SU-DHL-6 (cell line): ENCODE measurements around the gene NCKAP5.

Source experiments
- H2AFZ ChIP-seq: fragments of 200-600 bp; sonication (generic); 2 replicates; pipeline ENCODE4 v1.6.1; 2014; ENCODE audit warnings: low read depth, mild to moderate bottlenecking, moderate library complexity, mixed read lengths, antibody characterized with exemption, low read length; ENCODE audit not compliant: severe bottlenecking
- H3F3A ChIP-seq: fragments of 200-600 bp; shearing (Covaris generic); 2 replicates; pipeline ENCODE4 v1.6.0; 2016; ENCODE audit warnings: antibody characterized with exemption, mild to moderate bottlenecking; ENCODE audit not compliant: insufficient read depth
- H3K27ac ChIP-seq: fragments of 200-600 bp; sonication (generic); 2 replicates; pipeline ENCODE4 v1.5.1; 2016; ENCODE audit warnings: low read depth, mild to moderate bottlenecking, low read length, moderate library complexity, mixed read lengths
- H3K27me3 ChIP-seq: fragments of 200-600 bp; sonication (generic), shearing (Covaris generic); 2 replicates; pipeline ENCODE4 v1.6.0; 2014; ENCODE audit warnings: mild to moderate bottlenecking, low read length
- H3K36me3 ChIP-seq: fragments of 200-600 bp; sonication (generic); 2 replicates; pipeline ENCODE4 v1.6.1; 2014; ENCODE audit warnings: mild to moderate bottlenecking, low read length, mixed read lengths
- H3K4me2 ChIP-seq: fragments of 300-600, 200-600 bp; shearing (Covaris generic), sonication (generic); 2 replicates; pipeline ENCODE4 v1.6.0; 2014; ENCODE audit warnings: low read length, low read depth, mild to moderate bottlenecking; ENCODE audit not compliant: poor library complexity, severe bottlenecking
- H3K4me3 ChIP-seq: fragments of 200-600 bp; sonication (generic); 2 replicates; pipeline ENCODE4 v1.5.1; 2014; ENCODE audit warnings: antibody characterized with exemption, low read length, mild to moderate bottlenecking, mixed read lengths; ENCODE audit not compliant: insufficient read depth, poor library complexity, severe bottlenecking
- H3K79me2 ChIP-seq: fragments of 200-600 bp; sonication (generic); 2 replicates; pipeline ENCODE4 v1.6.1; 2014; ENCODE audit warnings: mild to moderate bottlenecking, low read length, moderate library complexity; ENCODE audit not compliant: insufficient read depth
- H3K9ac ChIP-seq: fragments of 200-600 bp; sonication (generic); 2 replicates; pipeline ENCODE4 v1.7.0; 2014; ENCODE audit warnings: mild to moderate bottlenecking, low read length
- H3K9me2 ChIP-seq: fragments of 200-600 bp; sonication (generic); replicated peaks from 2 replicates; pipeline ENCODE4 v1.6.1; 2014; ENCODE audit warnings: low read length; ENCODE audit not compliant: insufficient read depth
- H3K9me3 ChIP-seq: fragments of 200-600 bp; sonication (generic); 2 replicates; pipeline ENCODE4 v1.6.1; 2014; ENCODE audit warnings: low read length, mixed read lengths; ENCODE audit not compliant: insufficient read depth
- H4K20me1 ChIP-seq: fragments of 200-600 bp; sonication (generic); 2 replicates; pipeline ENCODE4 v1.6.1; 2014; ENCODE audit warnings: low read depth, mild to moderate bottlenecking, antibody characterized with exemption, low read length, moderate library complexity, mixed read lengths
- EZH2phosphoT487 ChIP-seq: fragments of 200-600 bp; sonication (generic), shearing (Covaris generic); conservative IDR thresholded peaks from 2 replicates; pipeline ENCODE4 v1.6.1; 2018; ENCODE audit warnings: mild to moderate bottlenecking, antibody characterized with exemption, low read length, moderate library complexity, mixed read lengths
- TF ChIP-seq, protein P1 (sequence below): fragments of 200-600 bp; sonication (generic); IDR thresholded peaks from one replicate; pipeline ENCODE4 v1.5.1; 2017; ENCODE audit warnings: antibody characterized with exemption, mild to moderate bottlenecking, low read length, moderate library complexity; ENCODE audit not compliant: insufficient read depth, poor library complexity, severe bottlenecking

The NCKAP5 gene

DNA sequence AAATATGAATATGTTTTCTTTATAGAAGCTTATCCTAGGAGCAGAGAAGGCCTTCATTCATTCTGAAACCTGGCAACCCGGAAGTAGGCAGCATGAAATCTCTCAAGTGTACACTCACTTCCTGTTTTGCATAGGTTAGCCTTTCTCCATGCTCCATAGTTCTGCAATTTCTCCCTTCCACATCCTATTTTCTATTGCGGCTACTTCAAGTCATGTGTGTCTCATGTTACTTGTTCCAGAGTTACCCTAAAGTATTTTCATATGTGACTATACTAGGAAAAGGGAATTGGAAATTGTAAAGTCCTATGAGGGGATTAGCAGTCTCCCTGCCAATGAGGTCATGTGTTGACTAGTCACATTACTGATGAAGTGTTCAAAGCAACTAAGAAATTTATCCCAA is 320.6 kb downstream of the NCKAP5 start:
- Histone ChIP-seq H3K79me2 (no peaks in the 10 kb centered on the region), H2AFZ (peak overlapping the region; percentile 91), H3K9me2 (no peaks in the 10 kb centered on the region), H3K4me3 (no peak overlapping the region), H3K9ac (no peak overlapping the region), H3K4me2 (no peak overlapping the region), H4K20me1 (no peaks in the 10 kb centered on the region), H3K27ac (no peak overlapping the region), H3K27me3 (no peaks in the 10 kb centered on the region), H3K36me3 (no peaks in the 10 kb centered on the region), H3F3A (no peaks in the 10 kb centered on the region), H3K9me3 (no peaks in the 10 kb centered on the region)
- no peak for TF ChIP-seq EZH2phosphoT487
- TF ChIP-seq, protein P1, sequence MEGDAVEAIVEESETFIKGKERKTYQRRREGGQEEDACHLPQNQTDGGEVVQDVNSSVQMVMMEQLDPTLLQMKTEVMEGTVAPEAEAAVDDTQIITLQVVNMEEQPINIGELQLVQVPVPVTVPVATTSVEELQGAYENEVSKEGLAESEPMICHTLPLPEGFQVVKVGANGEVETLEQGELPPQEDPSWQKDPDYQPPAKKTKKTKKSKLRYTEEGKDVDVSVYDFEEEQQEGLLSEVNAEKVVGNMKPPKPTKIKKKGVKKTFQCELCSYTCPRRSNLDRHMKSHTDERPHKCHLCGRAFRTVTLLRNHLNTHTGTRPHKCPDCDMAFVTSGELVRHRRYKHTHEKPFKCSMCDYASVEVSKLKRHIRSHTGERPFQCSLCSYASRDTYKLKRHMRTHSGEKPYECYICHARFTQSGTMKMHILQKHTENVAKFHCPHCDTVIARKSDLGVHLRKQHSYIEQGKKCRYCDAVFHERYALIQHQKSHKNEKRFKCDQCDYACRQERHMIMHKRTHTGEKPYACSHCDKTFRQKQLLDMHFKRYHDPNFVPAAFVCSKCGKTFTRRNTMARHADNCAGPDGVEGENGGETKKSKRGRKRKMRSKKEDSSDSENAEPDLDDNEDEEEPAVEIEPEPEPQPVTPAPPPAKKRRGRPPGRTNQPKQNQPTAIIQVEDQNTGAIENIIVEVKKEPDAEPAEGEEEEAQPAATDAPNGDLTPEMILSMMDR = no peak

DNA sequence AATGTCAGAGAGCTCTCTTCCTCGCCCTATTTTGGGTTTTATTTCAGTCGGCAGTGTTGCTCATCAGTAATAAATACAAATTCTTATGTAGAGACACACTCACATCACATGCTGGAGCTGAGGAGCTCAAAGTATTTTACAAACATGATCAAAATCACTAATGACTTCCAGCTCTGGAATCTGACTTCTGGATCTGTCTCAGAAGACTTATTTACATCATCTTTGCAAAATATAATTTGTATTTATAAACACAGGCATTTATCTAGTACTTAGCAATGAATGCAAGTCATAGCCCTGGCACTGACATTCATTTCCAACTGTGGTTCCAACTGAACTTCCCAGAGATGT is 327.1 kb downstream of the NCKAP5 start:
- H3K4me2 ChIP-seq = no peak overlapping the region
- TF ChIP-seq, protein P1 = no peak
- no peak for TF ChIP-seq EZH2phosphoT487
- H2AFZ ChIP-seq = no peak overlapping the region
- no peaks in the 10 kb centered on the region for H3K9me3 ChIP-seq
- H3K9ac ChIP-seq = no peak overlapping the region
- H3K79me2 ChIP-seq = no peaks in the 10 kb centered on the region
- H3K9me2 ChIP-seq = no peaks in the 10 kb centered on the region
- no peaks in the 10 kb centered on the region; the same call in 1 of the 2 replicates for H3K27me3 ChIP-seq
- no peak overlapping the region for H3K27ac ChIP-seq
- H3F3A ChIP-seq = no peaks in the 10 kb centered on the region
- H3K36me3 ChIP-seq = no peaks in the 10 kb centered on the region
- H3K4me3 ChIP-seq = no peak overlapping the region
- H4K20me1 ChIP-seq = no peaks in the 10 kb centered on the region

DNA sequence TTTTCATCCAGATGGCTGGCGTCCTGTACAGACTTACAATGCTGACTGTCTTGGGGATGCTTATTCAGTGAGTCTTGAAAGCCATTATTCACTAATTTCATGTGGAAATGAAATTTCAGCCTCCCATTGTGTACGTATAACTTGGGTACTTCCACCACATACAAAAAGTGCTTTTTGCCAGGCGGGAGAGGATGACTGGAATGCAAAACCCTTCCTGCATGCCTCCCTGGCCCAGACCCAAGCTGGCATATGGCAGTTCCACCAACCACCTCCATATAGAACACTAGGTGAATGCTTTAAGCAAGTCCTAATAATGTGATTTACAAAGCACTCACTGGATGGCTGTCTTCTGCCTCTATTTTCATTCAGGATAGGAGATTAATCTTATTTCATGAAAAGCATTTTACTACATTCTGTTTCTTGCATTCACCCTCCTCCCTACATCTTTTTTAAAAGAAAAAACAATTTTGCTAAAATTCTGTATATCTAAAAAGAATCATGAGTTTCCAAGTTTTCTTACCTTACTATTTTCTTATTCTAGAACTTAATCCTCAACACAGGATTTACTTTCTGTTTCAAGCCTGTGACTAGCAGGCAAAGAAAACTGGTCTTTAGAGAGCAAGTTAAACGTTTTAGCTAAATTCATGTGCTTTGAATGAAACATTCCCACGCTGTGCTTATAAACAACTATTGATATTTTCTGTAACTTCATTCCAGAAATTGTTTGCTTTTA is 327.6 kb downstream of the NCKAP5 start:
- Histone ChIP-seq H2AFZ (no peak overlapping the region), H3K4me2 (no peak overlapping the region), H3F3A (no peaks in the 10 kb centered on the region), H3K27ac (no peak overlapping the region), H3K9me3 (no peaks in the 10 kb centered on the region), H3K9ac (no peak overlapping the region), H4K20me1 (no peaks in the 10 kb centered on the region), H3K9me2 (no peaks in the 10 kb centered on the region), H3K27me3 (no peaks in the 10 kb centered on the region; the same call in 1 of the 2 replicates), H3K79me2 (no peaks in the 10 kb centered on the region), H3K36me3 (no peaks in the 10 kb centered on the region), H3K4me3 (no peak overlapping the region)
- TF ChIP-seq, protein P1 = no peak
- TF ChIP-seq EZH2phosphoT487 = no peak
